Fibroblast of villous mesenchyme (primary cell): Measurements from ENCODE around the gene CTNNA1. TPM values are rescaled to one million over a fixed set of nuclear protein-coding genes. Genes with fewer than 3 reads are reported as not detected.

Source experiments
- DNase-seq: peaks from one replicate; pipeline ENCODE4 v3.0.0-alpha.2; 2010; ENCODE audit warnings: low read depth
- H3K4me3 ChIP-seq: 2 replicates; pipeline ENCODE4 v1.5.1; 2011; ENCODE audit warnings: low read depth, mild to moderate bottlenecking, low read length
- CTCF ChIP-seq: IDR thresholded peaks from 2 replicates; pipeline ENCODE4 v1.5.1; 2012; ENCODE audit warnings: low read depth, mild to moderate bottlenecking, low read length; ENCODE audit not compliant: insufficient read depth
- total RNA-seq: library from RNA; depleted of rRNA; stranded (reverse); fragments of >200 nt; gene quantifications from 2 replicates; pipeline ENCODE4 v1.2.3, GENCODE V29; 2012

Gene CTNNA1
- total RNA-seq, 1 donor, result 461 TPM

DNA sequence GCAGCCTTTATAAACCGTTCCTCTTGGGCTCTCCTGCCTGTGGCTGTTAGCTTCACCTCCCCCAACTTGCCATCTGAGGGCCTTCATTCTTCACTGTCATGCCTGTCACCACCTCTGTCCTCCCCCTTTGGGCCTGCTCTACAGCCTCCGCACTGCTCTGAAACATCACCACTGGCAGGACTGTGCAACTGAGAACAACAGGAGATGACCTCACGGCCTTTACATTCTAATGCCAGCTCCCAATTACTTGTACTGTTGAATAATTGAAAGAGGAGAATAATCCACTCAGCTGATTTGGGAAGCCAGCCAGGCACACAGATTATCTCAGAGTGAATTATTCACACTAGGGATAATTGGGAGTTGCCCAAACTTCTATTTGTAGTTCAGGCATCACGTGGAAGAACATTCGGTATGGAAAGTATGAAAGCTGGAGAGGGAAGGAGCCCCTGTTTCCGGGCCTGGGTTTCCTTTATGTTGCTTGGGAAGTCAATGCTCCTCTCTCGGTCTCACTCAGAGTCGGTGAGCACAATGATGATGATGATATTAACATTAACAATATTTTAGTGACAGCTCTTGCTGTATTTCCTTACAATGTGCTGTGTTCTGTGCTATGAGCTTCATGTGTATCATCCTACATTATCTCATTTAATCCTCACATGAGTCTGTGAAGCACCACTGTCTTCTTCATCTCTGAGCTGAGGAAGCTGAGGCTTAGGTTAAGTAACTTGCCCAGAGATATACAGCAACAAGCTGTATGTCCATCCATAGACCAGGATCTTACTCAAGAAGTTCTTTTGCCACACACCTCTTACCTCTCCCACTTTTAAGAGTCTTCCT lies 221.2 kb downstream of the CTNNA1 start:
- no peak overlapping the region for H3K4me3 ChIP-seq
- peak; percentile 33 for DNase-seq
- no peak for TF ChIP-seq CTCF

DNA sequence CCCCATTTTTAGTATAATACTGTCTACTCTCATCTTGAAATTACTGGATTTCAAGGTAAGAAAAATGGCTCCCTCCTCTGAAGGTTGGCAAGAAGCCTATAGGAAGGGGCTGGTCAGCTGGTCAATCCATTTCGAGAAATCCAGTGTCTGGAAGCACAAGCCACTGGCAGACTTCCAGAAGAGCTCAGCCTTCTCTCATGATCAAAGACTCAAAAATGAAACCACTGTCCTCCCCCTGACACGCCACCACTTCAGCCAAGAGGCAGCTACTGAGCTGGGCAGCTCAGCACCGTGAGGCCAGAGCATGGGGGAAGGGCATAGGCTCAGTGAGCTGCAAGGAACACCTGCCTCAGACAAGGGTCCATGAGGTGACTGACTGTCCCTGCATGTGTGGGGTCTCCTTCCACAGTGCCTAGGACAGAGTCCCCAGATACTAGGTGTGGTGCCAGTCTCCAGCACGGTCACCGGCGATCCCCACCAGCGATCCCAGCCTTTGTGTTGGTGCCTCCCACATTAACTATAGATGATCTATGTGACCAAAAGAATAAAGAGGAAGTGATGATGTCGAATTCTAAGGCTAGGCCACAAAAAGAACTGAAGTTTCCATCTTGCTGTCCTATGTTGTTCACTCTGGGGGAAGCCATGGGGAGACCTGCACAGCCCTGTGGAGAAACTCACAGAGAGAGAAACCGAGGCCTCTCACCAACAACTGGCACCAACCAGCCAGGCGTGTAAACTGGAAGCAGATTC lies 222.0 kb downstream of the CTNNA1 start:
- TF ChIP-seq CTCF, result no peak
- peak; percentile 92 for DNase-seq
- no peak overlapping the region for H3K4me3 ChIP-seq

GRCh38 chr5:138978080-138978479 lies 224.9 kb downstream of the CTNNA1 start:
- TF ChIP-seq CTCF, result no peak
- peak; percentile 17 for DNase-seq
- H3K4me3 ChIP-seq, result no peak overlapping the region

DNA sequence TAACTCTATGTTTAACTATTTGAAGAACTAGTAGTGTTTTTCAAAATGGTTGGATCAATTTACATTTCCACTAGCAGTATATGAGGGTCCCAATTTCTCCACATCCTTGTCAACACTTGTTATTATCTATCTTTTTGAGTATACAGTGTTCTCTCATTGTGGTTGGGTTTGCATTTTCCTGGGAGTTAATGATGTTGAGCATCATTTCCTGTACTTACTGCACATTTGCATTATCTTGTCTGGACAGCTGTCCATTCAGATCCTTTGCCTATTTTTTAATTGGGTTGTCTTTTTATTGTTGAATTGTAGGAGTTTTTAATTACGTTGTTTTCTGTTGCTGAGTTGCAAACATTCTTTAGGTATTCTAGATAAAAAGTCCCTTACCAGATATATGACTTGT lies 225.4 kb downstream of the CTNNA1 start:
- no peak overlapping the region for H3K4me3 ChIP-seq
- no peak for TF ChIP-seq CTCF
- no peak for DNase-seq

GRCh38 chr5:138979684-138980280 lies 226.6 kb downstream of the CTNNA1 start:
- no peak for TF ChIP-seq CTCF
- DNase-seq, result no peak
- no peak overlapping the region for H3K4me3 ChIP-seq

GRCh38 chr5:138980441-138980840 lies 227.2 kb downstream of the CTNNA1 start:
- H3K4me3 ChIP-seq, result no peak overlapping the region
- DNase-seq, result no peak
- no peak for TF ChIP-seq CTCF
